ENCODE results near the gene ABHD17A. TPM values are rescaled to one million over a fixed set of nuclear protein-coding genes. Genes with fewer than 3 reads are reported as not detected.

The ABHD17A gene
- total and polyA plus RNA-seq, 9 of the 15 experiments (the other 6 are each of a cell fraction or from before 2014, with no cell fraction given), result 0.04 to 135 (median 21.8) TPM; not detected in 1

- TF ChIP-seq ZFP36 (IDR thresholded peaks at IDR 0.05; ENCODE audit: low read depth, low read length, partially characterized antibody) (peak; percentile 80), ZNF224 (CRISPR knock-in tag; IDR thresholded peaks at IDR 0.05) (no peak), HOXB6 (CRISPR knock-in tag; IDR thresholded peaks at IDR 0.05; ENCODE audit: borderline replicate concordance) (no peak), BCOR (IDR thresholded peaks at IDR 0.05) (peak; percentile 38; the same call in 1 of the 2 replicates), GTF2A2 (tag; IDR thresholded peaks at IDR 0.05) (no peak), PML (IDR thresholded peaks at IDR 0.05; ENCODE audit: low read length) (no peak), XRCC3 (IDR thresholded peaks at IDR 0.05) (no peak), GABPA (tag; conservative IDR thresholded peaks at IDR 0.05; ENCODE audit: low read depth) (no peak), PURB (CRISPR knock-in tag; IDR thresholded peaks at IDR 0.05; ENCODE audit: low read depth) (no peak), CHD2 (IDR thresholded peaks at IDR 0.05; ENCODE audit: low read depth, low read length) (no peak), HEY1 (CRISPR knock-in tag; IDR thresholded peaks at IDR 0.05; ENCODE audit: borderline replicate concordance) (no peak), CHCHD3 (CRISPR knock-in tag; IDR thresholded peaks at IDR 0.05) (no peak), LARP7 (IDR thresholded peaks at IDR 0.05) (no peak), POLR2G (IDR thresholded peaks at IDR 0.05; ENCODE audit: low read depth, low read length) (no peak), PYGO2 (tag; IDR thresholded peaks at IDR 0.05) (no peak), ZNF644 (tag; IDR thresholded peaks at IDR 0.05; ENCODE audit: low read depth) (no peak), ARNT (IDR thresholded peaks at IDR 0.05) (no peak), ZNF583 (CRISPR knock-in tag; IDR thresholded peaks at IDR 0.05) (no peak), HNRNPLL (IDR thresholded peaks at IDR 0.05; ENCODE audit: low read depth, low read length, poor library complexity, severe bottlenecking) (no peak), SMAD2 (IDR thresholded peaks at IDR 0.05; ENCODE audit: low read depth, low read length) (no peak)
- TF ChIP-seq, protein P1, sequence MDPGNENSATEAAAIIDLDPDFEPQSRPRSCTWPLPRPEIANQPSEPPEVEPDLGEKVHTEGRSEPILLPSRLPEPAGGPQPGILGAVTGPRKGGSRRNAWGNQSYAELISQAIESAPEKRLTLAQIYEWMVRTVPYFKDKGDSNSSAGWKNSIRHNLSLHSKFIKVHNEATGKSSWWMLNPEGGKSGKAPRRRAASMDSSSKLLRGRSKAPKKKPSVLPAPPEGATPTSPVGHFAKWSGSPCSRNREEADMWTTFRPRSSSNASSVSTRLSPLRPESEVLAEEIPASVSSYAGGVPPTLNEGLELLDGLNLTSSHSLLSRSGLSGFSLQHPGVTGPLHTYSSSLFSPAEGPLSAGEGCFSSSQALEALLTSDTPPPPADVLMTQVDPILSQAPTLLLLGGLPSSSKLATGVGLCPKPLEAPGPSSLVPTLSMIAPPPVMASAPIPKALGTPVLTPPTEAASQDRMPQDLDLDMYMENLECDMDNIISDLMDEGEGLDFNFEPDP (CRISPR knock-in tag; IDR thresholded peaks at IDR 0.05), result no peak
- TF ChIP-seq, protein P2, sequence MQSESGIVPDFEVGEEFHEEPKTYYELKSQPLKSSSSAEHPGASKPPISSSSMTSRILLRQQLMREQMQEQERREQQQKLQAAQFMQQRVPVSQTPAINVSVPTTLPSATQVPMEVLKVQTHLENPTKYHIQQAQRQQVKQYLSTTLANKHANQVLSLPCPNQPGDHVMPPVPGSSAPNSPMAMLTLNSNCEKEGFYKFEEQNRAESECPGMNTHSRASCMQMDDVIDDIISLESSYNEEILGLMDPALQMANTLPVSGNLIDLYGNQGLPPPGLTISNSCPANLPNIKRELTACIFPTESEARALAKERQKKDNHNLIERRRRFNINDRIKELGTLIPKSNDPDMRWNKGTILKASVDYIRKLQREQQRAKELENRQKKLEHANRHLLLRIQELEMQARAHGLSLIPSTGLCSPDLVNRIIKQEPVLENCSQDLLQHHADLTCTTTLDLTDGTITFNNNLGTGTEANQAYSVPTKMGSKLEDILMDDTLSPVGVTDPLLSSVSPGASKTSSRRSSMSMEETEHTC (IDR thresholded peaks at IDR 0.05), result no peak
- TF ChIP-seq, protein P3, sequence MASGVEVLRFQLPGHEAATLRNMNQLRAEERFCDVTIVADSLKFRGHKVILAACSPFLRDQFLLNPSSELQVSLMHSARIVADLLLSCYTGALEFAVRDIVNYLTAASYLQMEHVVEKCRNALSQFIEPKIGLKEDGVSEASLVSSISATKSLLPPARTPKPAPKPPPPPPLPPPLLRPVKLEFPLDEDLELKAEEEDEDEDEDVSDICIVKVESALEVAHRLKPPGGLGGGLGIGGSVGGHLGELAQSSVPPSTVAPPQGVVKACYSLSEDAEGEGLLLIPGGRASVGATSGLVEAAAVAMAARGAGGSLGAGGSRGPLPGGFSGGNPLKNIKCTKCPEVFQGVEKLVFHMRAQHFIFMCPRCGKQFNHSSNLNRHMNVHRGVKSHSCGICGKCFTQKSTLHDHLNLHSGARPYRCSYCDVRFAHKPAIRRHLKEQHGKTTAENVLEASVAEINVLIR (CRISPR knock-in tag; IDR thresholded peaks at IDR 0.05), result no peak
- TF ChIP-seq, protein P4, sequence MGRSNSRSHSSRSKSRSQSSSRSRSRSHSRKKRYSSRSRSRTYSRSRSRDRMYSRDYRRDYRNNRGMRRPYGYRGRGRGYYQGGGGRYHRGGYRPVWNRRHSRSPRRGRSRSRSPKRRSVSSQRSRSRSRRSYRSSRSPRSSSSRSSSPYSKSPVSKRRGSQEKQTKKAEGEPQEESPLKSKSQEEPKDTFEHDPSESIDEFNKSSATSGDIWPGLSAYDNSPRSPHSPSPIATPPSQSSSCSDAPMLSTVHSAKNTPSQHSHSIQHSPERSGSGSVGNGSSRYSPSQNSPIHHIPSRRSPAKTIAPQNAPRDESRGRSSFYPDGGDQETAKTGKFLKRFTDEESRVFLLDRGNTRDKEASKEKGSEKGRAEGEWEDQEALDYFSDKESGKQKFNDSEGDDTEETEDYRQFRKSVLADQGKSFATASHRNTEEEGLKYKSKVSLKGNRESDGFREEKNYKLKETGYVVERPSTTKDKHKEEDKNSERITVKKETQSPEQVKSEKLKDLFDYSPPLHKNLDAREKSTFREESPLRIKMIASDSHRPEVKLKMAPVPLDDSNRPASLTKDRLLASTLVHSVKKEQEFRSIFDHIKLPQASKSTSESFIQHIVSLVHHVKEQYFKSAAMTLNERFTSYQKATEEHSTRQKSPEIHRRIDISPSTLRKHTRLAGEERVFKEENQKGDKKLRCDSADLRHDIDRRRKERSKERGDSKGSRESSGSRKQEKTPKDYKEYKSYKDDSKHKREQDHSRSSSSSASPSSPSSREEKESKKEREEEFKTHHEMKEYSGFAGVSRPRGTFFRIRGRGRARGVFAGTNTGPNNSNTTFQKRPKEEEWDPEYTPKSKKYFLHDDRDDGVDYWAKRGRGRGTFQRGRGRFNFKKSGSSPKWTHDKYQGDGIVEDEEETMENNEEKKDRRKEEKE (IDR thresholded peaks at IDR 0.05; ENCODE audit: borderline replicate concordance in 1 of 2, control insufficient read depth in 1 of 2, low read depth in 2 of 2, low read length in 1 of 2), result no peak
Observed at GRCh38 chr19:1859331-1859781, 25.9 kb downstream of the ABHD17A start (continued).

All from K562 (cell line).